ENCODE data around the gene PLA2G4F. TPM values are rescaled to one million over a fixed set of nuclear protein-coding genes. Genes with fewer than 3 reads are reported as not detected.

PLA2G4F gene
- total RNA-seq, 1 experiment from 2014 or later = not detected

DNA sequence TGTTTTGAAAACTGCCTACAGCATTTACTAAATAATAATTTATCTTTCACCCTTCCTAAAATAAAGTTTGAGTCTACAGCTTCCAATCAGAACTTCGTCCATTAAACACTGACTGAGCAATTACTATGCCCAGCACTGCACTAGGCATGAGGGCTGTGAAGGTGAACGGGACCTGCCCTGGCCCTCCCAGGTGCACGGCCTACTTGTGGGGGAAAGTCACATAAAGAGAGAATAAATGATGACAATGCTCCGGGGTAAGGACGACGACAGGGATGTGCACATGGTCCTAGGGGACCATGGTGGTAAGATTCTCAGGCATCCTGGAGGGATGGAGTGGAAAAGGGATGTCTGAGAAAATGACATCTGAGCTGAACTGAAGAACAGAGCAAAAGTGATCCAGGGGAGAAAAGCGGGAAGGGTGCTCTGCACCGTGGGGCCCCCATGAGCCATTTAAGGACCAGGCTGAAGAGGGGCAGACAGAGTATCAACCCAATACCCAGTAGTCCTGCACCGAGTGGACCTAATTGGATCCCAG, 11.5 kb downstream of the PLA2G4F start:
- Histone ChIP-seq H2BK5ac (ENCODE audit: insufficient read length, low read length) (no peak overlapping the region), H3K9ac (ENCODE audit: extremely low read depth, insufficient read length, low read length) (no peak overlapping the region), H3K56ac (ENCODE audit: insufficient read length, low read depth, low read length) (no peak overlapping the region), H4K20me1 (ENCODE audit: control insufficient read depth, insufficient read depth, insufficient read length) (no peaks in the 10 kb centered on the region), H3K4me2 (ENCODE audit: insufficient read depth, insufficient read length, low read length) (no peak overlapping the region), H2BK20ac (ENCODE audit: low read depth, low read length, poor library complexity, severe bottlenecking) (no peak overlapping the region), H3K4me1 (ENCODE audit: insufficient read depth, low read length) (no peaks in the 10 kb centered on the region), H3T11ph (ENCODE audit: low read length) (no peak overlapping the region), H3K23me2 (ENCODE audit: insufficient read length, low read depth, low read length, poor library complexity, severe bottlenecking) (no peaks in the 10 kb centered on the region), H3K79me2 (ENCODE audit: insufficient read depth, low read length) (no peaks in the 10 kb centered on the region), H2BK120ac (ENCODE audit: low read depth, low read length, poor library complexity, severe bottlenecking) (no peak overlapping the region), H3K27ac (ENCODE audit: insufficient read length, low read depth, low read length) (no peak overlapping the region), H3K79me1 (ENCODE audit: insufficient read depth, low read depth, low read length, poor library complexity, severe bottlenecking) (no peaks in the 10 kb centered on the region), H3K9me3 (ENCODE audit: control insufficient read depth, low read depth, low read length) (no peaks in the 10 kb centered on the region), H2AFZ (ENCODE audit: low read length) (no peak overlapping the region), H3K23ac (ENCODE audit: insufficient read length, low read depth, low read length) (no peak overlapping the region), H4K91ac (ENCODE audit: insufficient read length, low read depth, low read length) (no peak overlapping the region), H4K5ac (ENCODE audit: insufficient read length, low read depth, low read length) (no peak overlapping the region), H2BK12ac (ENCODE audit: insufficient read length, low read depth, low read length) (no peak overlapping the region), H2AK5ac (ENCODE audit: insufficient read length, low read length) (no peak overlapping the region), H2BK15ac (ENCODE audit: low read depth, low read length) (no peak overlapping the region), H3K27me3 (ENCODE audit: insufficient read depth, low read length) (no peaks in the 10 kb centered on the region), H3K18ac (ENCODE audit: insufficient read length, low read depth, low read length) (no peak overlapping the region), H3K14ac (ENCODE audit: insufficient read depth, low read length) (no peak overlapping the region), H4K8ac (replicated peaks; ENCODE audit: insufficient read length, low read depth, low read length) (no peak overlapping the region), H3K4ac (ENCODE audit: low read depth, low read length) (no peak overlapping the region)
- TF ChIP-seq, protein P1, sequence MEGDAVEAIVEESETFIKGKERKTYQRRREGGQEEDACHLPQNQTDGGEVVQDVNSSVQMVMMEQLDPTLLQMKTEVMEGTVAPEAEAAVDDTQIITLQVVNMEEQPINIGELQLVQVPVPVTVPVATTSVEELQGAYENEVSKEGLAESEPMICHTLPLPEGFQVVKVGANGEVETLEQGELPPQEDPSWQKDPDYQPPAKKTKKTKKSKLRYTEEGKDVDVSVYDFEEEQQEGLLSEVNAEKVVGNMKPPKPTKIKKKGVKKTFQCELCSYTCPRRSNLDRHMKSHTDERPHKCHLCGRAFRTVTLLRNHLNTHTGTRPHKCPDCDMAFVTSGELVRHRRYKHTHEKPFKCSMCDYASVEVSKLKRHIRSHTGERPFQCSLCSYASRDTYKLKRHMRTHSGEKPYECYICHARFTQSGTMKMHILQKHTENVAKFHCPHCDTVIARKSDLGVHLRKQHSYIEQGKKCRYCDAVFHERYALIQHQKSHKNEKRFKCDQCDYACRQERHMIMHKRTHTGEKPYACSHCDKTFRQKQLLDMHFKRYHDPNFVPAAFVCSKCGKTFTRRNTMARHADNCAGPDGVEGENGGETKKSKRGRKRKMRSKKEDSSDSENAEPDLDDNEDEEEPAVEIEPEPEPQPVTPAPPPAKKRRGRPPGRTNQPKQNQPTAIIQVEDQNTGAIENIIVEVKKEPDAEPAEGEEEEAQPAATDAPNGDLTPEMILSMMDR (conservative IDR thresholded peaks at IDR 0.05) = no peak
- H3K36me3 Mint-ChIP-seq (ENCODE audit: insufficient read depth in 1 of 3, low read depth in 3 of 3) = peaks cover 0 to 2% (median 0%) of the 10 kb centered on the region in 3 experiments; a peak in 1 of 7 replicates
- peaks cover 3 to 5% of the 10 kb centered on the region in 2 experiments; a peak in 1 of 4 replicates for H3K4me1 Mint-ChIP-seq
- H3K4me3 Mint-ChIP-seq = no peak overlapping the region
- peak overlapping the region in 1 of 3 experiments; percentile 15; a peak in 1 of 7 replicates for H3K27ac Mint-ChIP-seq
- H3K9me3 Mint-ChIP-seq = peaks cover under 1% of the 10 kb centered on the region in 2 experiments; a peak in 1 of 5 replicates
- no peak for DNase-seq
- H3K27me3 Mint-ChIP-seq (ENCODE audit: low read depth) = peaks cover 5% of the 10 kb centered on the region; the same call in 1 of the 2 replicates
- no CpG with 5 or more reads among the region's 9 CpGs for WGBS (ENCODE audit: extremely low coverage, insufficient read length, low lambda C conversion rate)
